SU-DHL-6 (cell line): ENCODE data around the gene SMIM30.

Experiments used
- H2AFZ ChIP-seq: fragments of 200-600 bp; sonication (generic); 2 replicates; pipeline ENCODE4 v1.6.1; 2014; ENCODE audit warnings: low read depth, mild to moderate bottlenecking, moderate library complexity, mixed read lengths, antibody characterized with exemption, low read length; ENCODE audit not compliant: severe bottlenecking
- H3F3A ChIP-seq: fragments of 200-600 bp; shearing (Covaris generic); 2 replicates; pipeline ENCODE4 v1.6.0; 2016; ENCODE audit warnings: antibody characterized with exemption, mild to moderate bottlenecking; ENCODE audit not compliant: insufficient read depth
- H3K27ac ChIP-seq: fragments of 200-600 bp; sonication (generic); 2 replicates; pipeline ENCODE4 v1.5.1; 2016; ENCODE audit warnings: low read depth, mild to moderate bottlenecking, low read length, moderate library complexity, mixed read lengths
- H3K27me3 ChIP-seq: fragments of 200-600 bp; sonication (generic), shearing (Covaris generic); 2 replicates; pipeline ENCODE4 v1.6.0; 2014; ENCODE audit warnings: mild to moderate bottlenecking, low read length
- H3K36me3 ChIP-seq: fragments of 200-600 bp; sonication (generic); 2 replicates; pipeline ENCODE4 v1.6.1; 2014; ENCODE audit warnings: mild to moderate bottlenecking, low read length, mixed read lengths
- H3K4me2 ChIP-seq: fragments of 300-600, 200-600 bp; shearing (Covaris generic), sonication (generic); 2 replicates; pipeline ENCODE4 v1.6.0; 2014; ENCODE audit warnings: low read length, low read depth, mild to moderate bottlenecking; ENCODE audit not compliant: poor library complexity, severe bottlenecking
- H3K4me3 ChIP-seq: fragments of 200-600 bp; sonication (generic); 2 replicates; pipeline ENCODE4 v1.5.1; 2014; ENCODE audit warnings: antibody characterized with exemption, low read length, mild to moderate bottlenecking, mixed read lengths; ENCODE audit not compliant: insufficient read depth, poor library complexity, severe bottlenecking
- H3K79me2 ChIP-seq: fragments of 200-600 bp; sonication (generic); 2 replicates; pipeline ENCODE4 v1.6.1; 2014; ENCODE audit warnings: mild to moderate bottlenecking, low read length, moderate library complexity; ENCODE audit not compliant: insufficient read depth
- H3K9ac ChIP-seq: fragments of 200-600 bp; sonication (generic); 2 replicates; pipeline ENCODE4 v1.7.0; 2014; ENCODE audit warnings: mild to moderate bottlenecking, low read length
- H3K9me2 ChIP-seq: fragments of 200-600 bp; sonication (generic); replicated peaks from 2 replicates; pipeline ENCODE4 v1.6.1; 2014; ENCODE audit warnings: low read length; ENCODE audit not compliant: insufficient read depth
- H3K9me3 ChIP-seq: fragments of 200-600 bp; sonication (generic); 2 replicates; pipeline ENCODE4 v1.6.1; 2014; ENCODE audit warnings: low read length, mixed read lengths; ENCODE audit not compliant: insufficient read depth
- H4K20me1 ChIP-seq: fragments of 200-600 bp; sonication (generic); 2 replicates; pipeline ENCODE4 v1.6.1; 2014; ENCODE audit warnings: low read depth, mild to moderate bottlenecking, antibody characterized with exemption, low read length, moderate library complexity, mixed read lengths
- EZH2phosphoT487 ChIP-seq: fragments of 200-600 bp; sonication (generic), shearing (Covaris generic); conservative IDR thresholded peaks from 2 replicates; pipeline ENCODE4 v1.6.1; 2018; ENCODE audit warnings: mild to moderate bottlenecking, antibody characterized with exemption, low read length, moderate library complexity, mixed read lengths
- TF ChIP-seq, protein P1 (sequence below): fragments of 200-600 bp; sonication (generic); IDR thresholded peaks from one replicate; pipeline ENCODE4 v1.5.1; 2017; ENCODE audit warnings: antibody characterized with exemption, mild to moderate bottlenecking, low read length, moderate library complexity; ENCODE audit not compliant: insufficient read depth, poor library complexity, severe bottlenecking

The SMIM30 gene

GRCh38 chr7:113087071-113087998 is 31.0 kb downstream of the SMIM30 start:
- no peaks in the 10 kb centered on the region for H4K20me1 ChIP-seq
- no peak overlapping the region for H2AFZ ChIP-seq
- H3K4me2 ChIP-seq: no peak overlapping the region
- TF ChIP-seq, protein P1, sequence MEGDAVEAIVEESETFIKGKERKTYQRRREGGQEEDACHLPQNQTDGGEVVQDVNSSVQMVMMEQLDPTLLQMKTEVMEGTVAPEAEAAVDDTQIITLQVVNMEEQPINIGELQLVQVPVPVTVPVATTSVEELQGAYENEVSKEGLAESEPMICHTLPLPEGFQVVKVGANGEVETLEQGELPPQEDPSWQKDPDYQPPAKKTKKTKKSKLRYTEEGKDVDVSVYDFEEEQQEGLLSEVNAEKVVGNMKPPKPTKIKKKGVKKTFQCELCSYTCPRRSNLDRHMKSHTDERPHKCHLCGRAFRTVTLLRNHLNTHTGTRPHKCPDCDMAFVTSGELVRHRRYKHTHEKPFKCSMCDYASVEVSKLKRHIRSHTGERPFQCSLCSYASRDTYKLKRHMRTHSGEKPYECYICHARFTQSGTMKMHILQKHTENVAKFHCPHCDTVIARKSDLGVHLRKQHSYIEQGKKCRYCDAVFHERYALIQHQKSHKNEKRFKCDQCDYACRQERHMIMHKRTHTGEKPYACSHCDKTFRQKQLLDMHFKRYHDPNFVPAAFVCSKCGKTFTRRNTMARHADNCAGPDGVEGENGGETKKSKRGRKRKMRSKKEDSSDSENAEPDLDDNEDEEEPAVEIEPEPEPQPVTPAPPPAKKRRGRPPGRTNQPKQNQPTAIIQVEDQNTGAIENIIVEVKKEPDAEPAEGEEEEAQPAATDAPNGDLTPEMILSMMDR: no peak
- TF ChIP-seq EZH2phosphoT487: no peak
- H3K9me2 ChIP-seq: no peaks in the 10 kb centered on the region
- no peak overlapping the region for H3K27ac ChIP-seq
- H3K36me3 ChIP-seq: no peaks in the 10 kb centered on the region
- H3K4me3 ChIP-seq: no peak overlapping the region
- no peaks in the 10 kb centered on the region for H3K9me3 ChIP-seq
- H3F3A ChIP-seq: no peaks in the 10 kb centered on the region
- no peaks in the 10 kb centered on the region for H3K79me2 ChIP-seq
- H3K27me3 ChIP-seq: no peaks in the 10 kb centered on the region
- no peak overlapping the region for H3K9ac ChIP-seq

- Histone ChIP-seq H3K4me3 (no peak within 1 kb of the TSS), H2AFZ (no peak within 1 kb of the TSS), H3F3A (no peaks in the 10 kb centered on the region), H3K9me2 (no peaks in the 10 kb centered on the region), H3K4me2 (no peak within 1 kb of the TSS), H4K20me1 (no peaks in the 10 kb centered on the region), H3K27ac (no peak within 1 kb of the TSS), H3K9ac (no peak within 1 kb of the TSS), H3K27me3 (no peaks in the 10 kb centered on the region), H3K36me3 (no peaks in the 10 kb centered on the region), H3K79me2 (no peaks in the 10 kb centered on the region), H3K9me3 (no peaks in the 10 kb centered on the region)
- TF ChIP-seq, protein P1: no peak
- TF ChIP-seq EZH2phosphoT487: no peak
These were observed 31.9 kb downstream of the SMIM30 start, which contains the start of gene GPR85 for GRCh38 chr7:113086431-113086888. Gene GPR85 (minus strand): TSS chr7:113086827. CDS start chr7:113084721, 2,106 bp downstream.

- no peaks in the 10 kb centered on the region for H3K9me3 ChIP-seq
- no peak overlapping the region for H3K4me2 ChIP-seq
- H3K27ac ChIP-seq: no peak overlapping the region
- no peaks in the 10 kb centered on the region for H4K20me1 ChIP-seq
- H3F3A ChIP-seq: no peaks in the 10 kb centered on the region
- H2AFZ ChIP-seq: no peak overlapping the region
- H3K36me3 ChIP-seq: no peaks in the 10 kb centered on the region
- TF ChIP-seq, protein P1: no peak
- TF ChIP-seq EZH2phosphoT487: no peak
- H3K27me3 ChIP-seq: no peaks in the 10 kb centered on the region
- no peak overlapping the region for H3K9ac ChIP-seq
- H3K79me2 ChIP-seq: no peaks in the 10 kb centered on the region
- H3K4me3 ChIP-seq: no peak overlapping the region
- no peaks in the 10 kb centered on the region for H3K9me2 ChIP-seq
These were observed 32.5 kb downstream of the SMIM30 start for GRCh38 chr7:113085781-113086390.
